ENCODE results near the gene IMPA2. TPM values are rescaled to one million over a fixed set of nuclear protein-coding genes. Genes with fewer than 3 reads are reported as not detected.

IMPA2 gene
- total and polyA plus RNA-seq, 2 of the 4 experiments (the other 2 are of a cell fraction) = 5.4 to 5.5 TPM

DNA sequence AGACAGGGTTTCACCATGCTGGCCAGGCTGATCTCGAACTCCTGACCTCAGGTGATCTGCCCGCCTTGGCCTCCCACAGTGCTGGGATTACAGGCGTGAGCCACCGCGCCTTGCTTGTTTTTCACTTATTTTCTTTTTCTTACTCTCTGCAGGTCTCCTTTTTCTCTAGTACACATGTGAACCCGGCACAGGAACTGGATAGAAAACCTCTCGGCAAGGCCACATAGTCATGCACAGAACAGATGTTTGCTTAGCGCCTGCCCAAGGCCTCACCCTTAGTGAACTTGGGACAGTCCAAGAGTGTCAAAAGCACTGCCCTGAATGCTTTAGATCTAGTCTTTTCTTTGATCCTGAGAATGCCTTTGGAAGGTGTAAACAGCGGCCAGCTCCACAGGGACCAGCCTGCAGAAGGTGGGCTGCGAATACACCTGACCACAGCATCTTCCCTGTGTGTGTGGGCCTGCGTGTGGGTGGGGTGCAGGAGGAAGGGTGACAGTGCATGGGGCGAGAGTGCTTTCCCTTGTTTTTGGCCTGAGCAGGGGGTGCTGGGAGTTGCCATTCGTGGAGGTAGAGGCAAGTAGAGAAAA lies 27.0 kb downstream of the IMPA2 start:
- Histone ChIP-seq H3K9me1 (ENCODE audit: insufficient read depth, low read length) (peaks cover 3% of the 10 kb centered on the region; the same call in 1 of the 2 replicates), H3K27me3 (ENCODE audit: control insufficient read depth, insufficient read depth, low read length) (no peaks in the 10 kb centered on the region; the same call in 1 of the 2 replicates), H4K91ac (ENCODE audit: insufficient read depth, low read depth, low read length) (no peak overlapping the region), H2AK9ac (replicated peaks; ENCODE audit: low read depth, low read length, poor library complexity) (no peak overlapping the region), H3K9ac (ENCODE audit: low read depth, low read length) (no peak overlapping the region), H3K4ac (ENCODE audit: low read depth, low read length) (no peak overlapping the region), H3K56ac (ENCODE audit: extremely low read depth, insufficient read depth, low read length) (no peak overlapping the region), H3K14ac (replicated peaks; ENCODE audit: low read depth, low read length) (no peak overlapping the region), H2BK20ac (ENCODE audit: low read depth, low read length) (no peak overlapping the region), H3K23ac (ENCODE audit: low read depth, low read length) (no peak overlapping the region), H3K4me2 (ENCODE audit: low read depth, low read length) (no peak overlapping the region), H3K4me1 (ENCODE audit: control insufficient read depth, insufficient read depth, low read length) (peaks cover 7% of the 10 kb centered on the region; the same call in 1 of the 2 replicates), H2AK5ac (ENCODE audit: low read depth, low read length) (no peak overlapping the region), H2AFZ (replicated peaks; ENCODE audit: low read length, poor library complexity) (no peak overlapping the region), H4K20me1 (ENCODE audit: insufficient read depth, low read length) (no peaks in the 10 kb centered on the region), H3K18ac (ENCODE audit: low read depth, low read length) (no peak overlapping the region), H4K5ac (ENCODE audit: low read depth, low read length) (no peak overlapping the region), H3K36me3 (ENCODE audit: control insufficient read depth, insufficient read depth, low read length) (peaks cover 28% of the 10 kb centered on the region), H3K79me1 (ENCODE audit: low read depth in 1 of 2, low read length in 2 of 2) (no peaks in the 10 kb centered on the region; a peak in 1 of 4 replicates), H3K27ac (ENCODE audit: insufficient read depth, low read length) (no peak overlapping the region), H2BK15ac (ENCODE audit: low read depth, low read length) (no peak overlapping the region), H2BK5ac (ENCODE audit: low read depth, low read length, poor library complexity, severe bottlenecking) (no peak overlapping the region), H3K4me3 (ENCODE audit: insufficient read depth, low read depth, low read length) (no peak overlapping the region), H3K9me3 (ENCODE audit: control insufficient read depth, insufficient read depth, low read length) (no peaks in the 10 kb centered on the region), H2BK120ac (ENCODE audit: low read depth, low read length) (no peak overlapping the region), H4K8ac (ENCODE audit: low read depth in 2 of 2, low read length in 2 of 2) (no peak overlapping the region)
- DNase-seq (no peak), ATAC-seq (ENCODE audit: low read depth) (no peak)
- 96% methylated on average over 7 of the region's 13 CpGs; no CpG with 5 or more reads in 1 of the 2 experiments for whole genome bisulfite sequencing, 2 experiments (ENCODE audit: extremely low coverage in 2 of 2, insufficient read length in 1 of 2)
- intact Hi-C loops (cut with micrococcal nuclease) (no loop called here), in situ Hi-C loops (cut with MboI; ENCODE audit: low sequenced_read_pairs) (no loop called here), dilution Hi-C loops (cut with HindIII; ENCODE audit: low sequenced_read_pairs, unreplicated experiment) (no loop called here)
- BruUV-seq (replicated peaks) = no TSS peak
- ChIA-PET POLR2A (ENCODE audit: unreplicated experiment) (no interaction called here), CTCF (no interaction called here)
- TF ChIP-seq RCOR1 (IDR thresholded peaks at IDR 0.05; ENCODE audit: insufficient replicate concordance, low read length) = no peak
- no peak for TF ChIP-seq MAFK (IDR thresholded peaks at IDR 0.05; ENCODE audit: low read depth, low read length)
- TF ChIP-seq RFX5 (IDR thresholded peaks at IDR 0.05; ENCODE audit: low read depth, low read length) = no peak
